ENCODE results near the gene PRDM1. TPM values are rescaled to one million over a fixed set of nuclear protein-coding genes. Genes with fewer than 3 reads are reported as not detected.

Gene PRDM1
- total RNA-seq, 4 donors from 2014 or later: 6.4 to 57.8 (median 14.9) TPM

DNA sequence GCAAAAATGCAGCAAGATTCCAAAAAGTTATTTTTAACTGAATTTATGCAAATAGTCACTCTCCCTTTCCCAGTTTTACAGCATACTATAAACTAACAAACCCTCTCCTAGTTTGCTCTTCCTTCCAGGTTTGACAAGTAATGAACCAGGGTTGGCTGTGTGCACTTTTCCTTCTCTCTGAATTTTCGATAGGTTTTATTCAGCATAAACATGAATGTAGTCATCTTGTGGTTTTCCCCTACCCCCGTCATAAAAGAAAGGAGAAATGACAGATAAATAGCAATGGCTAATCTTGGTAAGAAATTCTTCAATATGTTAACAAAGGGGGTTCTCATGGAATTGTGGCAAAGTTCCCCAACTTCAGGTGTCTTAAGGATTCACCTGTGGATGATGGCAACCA lies 26.3 kb downstream of the PRDM1 start:
- DNase-seq: no peak
- Histone ChIP-seq H3K4me1 (peaks cover 0 to 14% (median 1%) of the 10 kb centered on the region in 4 donors), H3K27ac (peak overlapping the region in 1 of 4 donors; percentile 22), H3K4me3 (no peak overlapping the region), H3K36me3 (peaks cover 0 to 3% (median 0%) of the 10 kb centered on the region in 3 donors), H3K27me3 (no peaks in the 10 kb centered on the region), H3K9me3 (no peaks in the 10 kb centered on the region)
- no peak for TF ChIP-seq POLR2A (IDR thresholded peaks at IDR 0.05)
- TF ChIP-seq, protein P1, sequence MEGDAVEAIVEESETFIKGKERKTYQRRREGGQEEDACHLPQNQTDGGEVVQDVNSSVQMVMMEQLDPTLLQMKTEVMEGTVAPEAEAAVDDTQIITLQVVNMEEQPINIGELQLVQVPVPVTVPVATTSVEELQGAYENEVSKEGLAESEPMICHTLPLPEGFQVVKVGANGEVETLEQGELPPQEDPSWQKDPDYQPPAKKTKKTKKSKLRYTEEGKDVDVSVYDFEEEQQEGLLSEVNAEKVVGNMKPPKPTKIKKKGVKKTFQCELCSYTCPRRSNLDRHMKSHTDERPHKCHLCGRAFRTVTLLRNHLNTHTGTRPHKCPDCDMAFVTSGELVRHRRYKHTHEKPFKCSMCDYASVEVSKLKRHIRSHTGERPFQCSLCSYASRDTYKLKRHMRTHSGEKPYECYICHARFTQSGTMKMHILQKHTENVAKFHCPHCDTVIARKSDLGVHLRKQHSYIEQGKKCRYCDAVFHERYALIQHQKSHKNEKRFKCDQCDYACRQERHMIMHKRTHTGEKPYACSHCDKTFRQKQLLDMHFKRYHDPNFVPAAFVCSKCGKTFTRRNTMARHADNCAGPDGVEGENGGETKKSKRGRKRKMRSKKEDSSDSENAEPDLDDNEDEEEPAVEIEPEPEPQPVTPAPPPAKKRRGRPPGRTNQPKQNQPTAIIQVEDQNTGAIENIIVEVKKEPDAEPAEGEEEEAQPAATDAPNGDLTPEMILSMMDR (IDR thresholded peaks at IDR 0.05): no peak

GRCh38 chr6:106113256-106113959 lies 27.3 kb downstream of the PRDM1 start:
- Histone ChIP-seq H3K4me3 (no peak overlapping the region), H3K4me1 (peaks cover 0 to 14% (median 1%) of the 10 kb centered on the region in 4 donors), H3K36me3 (no peaks in the 10 kb centered on the region), H3K9me3 (no peaks in the 10 kb centered on the region), H3K27me3 (no peaks in the 10 kb centered on the region), H3K27ac (no peak overlapping the region)
- no peak for TF ChIP-seq POLR2A (IDR thresholded peaks at IDR 0.05)
- TF ChIP-seq, protein P1 (IDR thresholded peaks at IDR 0.05): no peak
- no peak for DNase-seq

- peak in 2 of 3 donors; percentile 52 to 75 for DNase-seq
These were observed 28.4 kb downstream of the PRDM1 start for GRCh38 chr6:106114492-106114891.

DNA sequence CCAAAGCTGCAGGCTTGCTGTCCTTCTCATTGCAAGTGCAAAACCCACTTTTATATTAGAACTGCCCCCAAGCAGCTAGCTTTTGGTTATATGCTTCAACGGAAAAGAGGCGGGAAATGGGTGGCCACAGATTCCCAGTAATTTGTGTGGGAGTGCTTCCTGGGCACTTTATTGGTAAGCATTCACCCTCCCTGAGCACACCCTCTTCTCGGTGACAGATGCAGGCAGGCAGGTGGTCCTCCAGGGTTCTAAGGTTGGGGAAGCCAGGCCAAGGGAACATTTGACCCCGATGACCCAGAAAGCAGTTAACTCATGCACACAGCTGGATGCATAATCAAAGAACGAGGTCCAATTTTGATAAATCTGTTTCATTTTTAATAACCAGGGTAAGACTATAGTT lies 29.1 kb downstream of the PRDM1 start:
- no peaks in the 10 kb centered on the region for H3K36me3 ChIP-seq
- no peak overlapping the region for H3K4me3 ChIP-seq
- H3K27me3 ChIP-seq: no peaks in the 10 kb centered on the region
- no peak for DNase-seq
- no peak overlapping the region for H3K27ac ChIP-seq
- no peaks in the 10 kb centered on the region for H3K9me3 ChIP-seq
- no peak for TF ChIP-seq POLR2A (IDR thresholded peaks at IDR 0.05)
- TF ChIP-seq, protein P1 (IDR thresholded peaks at IDR 0.05): no peak
- peaks cover 0 to 14% (median 1%) of the 10 kb centered on the region in 4 donors for H3K4me1 ChIP-seq

More at GRCh38 chr6:106114492-106114891, 28.4 kb downstream of the PRDM1 start:
- H3K27me3 ChIP-seq: no peaks in the 10 kb centered on the region
- H3K27ac ChIP-seq: peak overlapping the region in 2 of 4 donors; percentile 26 to 36
- no peaks in the 10 kb centered on the region for H3K9me3 ChIP-seq
- TF ChIP-seq, protein P1 (IDR thresholded peaks at IDR 0.05): no peak
- no peak for TF ChIP-seq POLR2A (IDR thresholded peaks at IDR 0.05)
- H3K36me3 ChIP-seq: no peaks in the 10 kb centered on the region
- peaks cover 0 to 14% (median 1%) of the 10 kb centered on the region in 4 donors for H3K4me1 ChIP-seq
- no peak overlapping the region for H3K4me3 ChIP-seq

DNA sequence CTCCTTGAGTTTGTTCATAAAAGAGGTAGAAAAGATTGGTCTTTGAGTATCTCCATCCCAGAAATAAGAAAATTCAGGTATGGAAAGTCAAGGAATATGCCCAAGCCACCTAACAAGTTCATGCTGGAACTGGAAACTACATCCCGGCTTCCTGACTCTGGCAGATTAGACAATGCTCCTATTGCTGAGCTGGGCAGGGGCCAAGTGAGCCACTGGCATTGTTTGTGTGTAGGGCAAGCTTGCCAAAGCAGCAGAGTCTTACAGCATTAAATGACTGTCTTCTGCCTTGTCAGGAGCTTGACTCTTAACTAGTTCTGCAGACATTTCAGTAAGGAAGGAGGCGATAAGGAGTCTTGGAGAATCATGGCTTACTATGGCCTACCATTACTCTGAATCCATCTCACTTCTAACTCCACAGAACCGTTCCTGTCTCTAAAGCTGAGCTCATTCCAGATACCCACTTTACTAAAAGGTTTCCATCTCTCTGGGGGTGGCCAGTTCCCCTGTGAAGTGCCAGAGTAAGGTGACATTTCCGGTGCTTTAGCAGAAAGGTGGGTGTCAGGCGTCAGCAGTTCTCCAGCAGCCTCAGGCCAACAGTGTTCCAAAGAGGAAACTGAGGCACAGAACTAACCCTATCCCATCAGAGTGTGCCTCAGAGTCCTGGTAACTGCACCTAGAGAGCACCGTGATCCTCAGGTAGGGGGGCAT lies 30.1 kb downstream of the PRDM1 start:
- no peaks in the 10 kb centered on the region for H3K9me3 ChIP-seq
- DNase-seq: no peak
- H3K4me3 ChIP-seq: no peak overlapping the region
- no peaks in the 10 kb centered on the region for H3K36me3 ChIP-seq
- H3K4me1 ChIP-seq: peaks cover 0 to 14% (median 1%) of the 10 kb centered on the region in 4 donors
- peak overlapping the region in 1 of 4 donors; percentile 40 for H3K27ac ChIP-seq
- H3K27me3 ChIP-seq: no peaks in the 10 kb centered on the region
- TF ChIP-seq, protein P1 (IDR thresholded peaks at IDR 0.05): no peak
- no peak for TF ChIP-seq POLR2A (IDR thresholded peaks at IDR 0.05)

Data from Peyer's patch (tissue), 4 donors.